ES-I3 (cell line): ENCODE results near the gene FOXO1.

Experiments
- H3K36me3 ChIP-seq: 2 replicates; pipeline ENCODE4 v1.6.1; 2013; ENCODE audit warnings: mild to moderate bottlenecking, low read length, control low read depth, moderate library complexity; ENCODE audit not compliant: insufficient read depth
- H3K4me1 ChIP-seq: 2 replicates; pipeline ENCODE4 v1.6.1; 2013; ENCODE audit warnings: mild to moderate bottlenecking, control low read depth, low read length; ENCODE audit not compliant: insufficient read depth
- H3K9ac ChIP-seq: 2 replicates; pipeline ENCODE4 v1.6.1; 2013; ENCODE audit warnings: low read depth, mild to moderate bottlenecking, low read length, moderate library complexity
- H3K9me3 ChIP-seq: 2 replicates; pipeline ENCODE4 v1.6.1; 2013; ENCODE audit warnings: mild to moderate bottlenecking, low read length, moderate library complexity; ENCODE audit not compliant: control insufficient read depth, insufficient read depth

Gene FOXO1

DNA sequence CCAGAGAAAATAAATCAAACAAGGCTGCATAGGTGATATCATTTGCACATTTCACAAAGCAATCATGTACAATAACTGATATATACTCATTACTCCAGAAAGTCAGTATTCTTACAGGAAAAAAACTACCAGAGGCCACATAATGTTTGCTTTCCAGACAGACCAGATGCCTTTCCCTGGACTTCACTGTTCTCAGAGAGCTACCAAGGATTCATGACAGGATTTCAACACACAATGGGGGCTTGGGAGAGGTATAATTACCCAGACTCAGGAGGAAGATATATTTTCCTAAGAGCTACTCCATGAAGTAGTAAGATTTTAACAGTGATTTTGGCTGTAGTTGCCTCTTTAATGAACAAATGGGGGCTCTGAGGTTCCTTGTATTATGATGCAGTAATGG, 110.0 kb downstream of the FOXO1 start:
- Histone ChIP-seq H3K36me3 (0 out of 2 replicates have a peak, but pooled peaks cover 4% of the 10 kb centered on the region), H3K9me3 (no peaks in the 10 kb centered on the region), H3K9ac (no peak overlapping the region), H3K4me1 (no peaks in the 10 kb centered on the region)

DNA sequence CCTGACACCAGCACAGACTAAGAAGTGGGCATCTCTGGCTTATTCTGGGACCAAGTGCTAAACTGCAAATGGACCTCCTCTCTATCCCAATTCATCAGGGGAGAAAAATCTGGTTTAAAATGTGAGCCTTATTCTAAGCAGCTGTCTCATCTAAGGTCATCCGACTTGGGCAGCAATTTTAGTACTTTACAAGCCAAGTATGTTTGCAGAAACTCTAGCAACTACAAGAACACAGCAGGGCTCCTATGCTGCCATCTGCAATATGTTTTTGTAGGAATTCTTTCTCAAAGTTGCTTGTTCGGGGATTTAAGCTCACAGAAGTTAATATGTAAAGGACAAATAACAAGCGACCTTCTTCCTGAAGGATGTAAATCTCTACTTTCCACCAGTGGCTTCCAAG, 113.1 kb downstream of the FOXO1 start:
- H3K4me1 ChIP-seq, result no peaks in the 10 kb centered on the region
- H3K9ac ChIP-seq, result no peak overlapping the region
- no peaks in the 10 kb centered on the region for H3K36me3 ChIP-seq
- no peaks in the 10 kb centered on the region for H3K9me3 ChIP-seq

DNA sequence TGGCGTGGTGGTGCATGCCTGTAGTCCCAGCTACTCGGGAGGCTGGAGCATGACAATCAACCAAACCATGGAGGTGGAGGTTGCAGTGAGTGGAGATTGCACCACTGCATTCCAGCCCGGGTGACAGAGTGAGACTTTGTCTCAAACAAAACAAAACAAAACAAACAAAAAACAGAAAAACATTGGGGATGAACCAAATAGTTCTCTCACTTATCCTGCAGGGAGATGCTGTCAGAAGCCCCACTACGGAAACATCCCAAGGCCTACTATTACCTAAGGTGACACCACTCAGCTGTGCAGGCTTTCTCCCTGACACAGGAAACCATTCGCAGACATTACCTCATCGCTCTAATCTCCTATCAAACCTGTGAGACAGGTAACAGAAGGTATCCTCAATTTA, 113.5 kb downstream of the FOXO1 start:
- Histone ChIP-seq H3K4me1 (no peaks in the 10 kb centered on the region), H3K9me3 (no peaks in the 10 kb centered on the region), H3K36me3 (no peaks in the 10 kb centered on the region), H3K9ac (no peak overlapping the region)

DNA sequence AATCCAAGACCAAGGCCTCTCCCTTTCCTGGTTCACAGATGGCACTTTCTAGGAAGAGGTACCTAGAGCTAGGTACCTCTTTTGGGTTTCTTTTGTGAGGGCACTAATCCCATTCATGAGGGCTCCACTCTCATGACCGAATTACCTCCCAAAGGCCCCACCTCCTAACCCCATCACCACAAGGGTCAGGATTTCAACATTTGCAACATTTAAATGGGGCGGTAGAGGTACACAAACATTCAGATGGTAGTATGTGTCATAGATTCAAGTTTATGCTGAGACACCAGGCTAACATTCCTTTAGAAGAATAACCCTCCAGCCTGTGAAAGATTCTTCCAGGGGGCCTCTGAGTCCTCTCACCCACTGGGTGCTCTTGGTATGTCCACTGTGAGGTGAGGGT, 116.3 kb downstream of the FOXO1 start:
- H3K9me3 ChIP-seq, result no peaks in the 10 kb centered on the region
- no peak overlapping the region for H3K9ac ChIP-seq
- H3K4me1 ChIP-seq, result peaks cover 4% of the 10 kb centered on the region; the same call in 1 of the 2 replicates
- H3K36me3 ChIP-seq, result no peaks in the 10 kb centered on the region

DNA sequence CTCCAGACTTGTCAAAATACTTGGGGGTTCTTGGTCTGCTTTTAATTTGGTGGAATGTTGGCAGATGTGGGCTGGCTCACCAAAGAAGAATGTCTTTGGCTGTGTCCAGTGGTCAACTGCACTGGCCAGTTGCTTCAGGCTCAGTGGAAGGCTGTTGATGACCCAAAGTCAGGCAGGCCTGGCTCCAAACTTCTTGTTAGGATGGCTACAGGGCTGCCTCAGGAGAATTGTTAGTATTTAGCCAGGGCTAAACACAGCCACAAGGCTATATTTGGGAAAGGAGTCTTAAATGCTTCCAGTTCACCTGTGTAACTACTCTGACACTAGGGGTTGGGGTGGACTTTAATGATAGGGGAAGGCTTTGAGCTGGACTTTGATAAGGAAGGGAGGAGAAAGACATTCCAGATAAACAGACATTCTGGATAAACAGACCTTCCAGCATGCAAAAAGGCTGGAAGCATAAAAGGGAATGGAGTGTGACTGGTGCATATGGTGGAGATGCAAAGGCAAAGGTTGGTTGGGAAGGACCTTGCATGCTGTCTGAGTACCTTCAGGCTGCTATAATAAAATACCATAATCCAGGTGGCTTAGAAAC, 116.8 kb downstream of the FOXO1 start:
- Histone ChIP-seq H3K9ac (no peak overlapping the region), H3K36me3 (no peaks in the 10 kb centered on the region), H3K4me1 (peaks cover 4% of the 10 kb centered on the region; the same call in 1 of the 2 replicates), H3K9me3 (no peaks in the 10 kb centered on the region)

DNA sequence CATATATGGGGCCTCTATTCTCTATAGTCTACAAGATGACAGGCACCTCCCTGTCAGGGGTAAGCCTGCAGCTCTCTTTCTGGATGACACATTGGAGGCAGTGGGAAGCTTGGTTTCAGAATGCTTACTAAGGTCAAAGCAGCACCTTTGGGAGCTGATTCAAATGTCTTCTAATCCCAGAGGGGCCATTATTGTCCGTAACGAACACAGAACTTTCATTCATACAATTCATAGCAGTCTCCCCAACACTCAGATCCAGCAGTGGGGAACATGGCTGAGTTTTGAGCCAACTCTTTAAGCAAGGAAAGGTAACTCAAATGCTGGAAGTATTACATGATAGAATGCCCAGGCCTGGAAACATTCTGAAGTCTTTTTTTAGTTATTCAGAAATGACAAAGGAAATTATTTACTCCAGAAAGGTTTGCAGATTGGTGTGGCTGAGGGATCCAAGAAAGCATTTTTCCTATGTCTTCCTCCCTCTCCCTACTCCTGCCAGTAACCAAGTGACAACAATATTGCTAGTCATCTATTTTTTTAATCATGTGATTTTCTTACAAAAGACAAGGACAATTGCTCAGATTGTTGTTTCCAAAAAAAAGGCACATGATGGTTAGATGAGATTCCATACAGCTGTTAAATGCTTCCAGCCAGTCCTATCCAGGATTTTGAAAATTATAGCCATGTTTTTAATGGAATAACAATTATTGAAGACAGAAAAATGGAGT, 118.7 kb downstream of the FOXO1 start:
- peaks cover 4% of the 10 kb centered on the region; the same call in 1 of the 2 replicates for H3K4me1 ChIP-seq
- no peaks in the 10 kb centered on the region for H3K36me3 ChIP-seq
- H3K9ac ChIP-seq, result no peak overlapping the region
- H3K9me3 ChIP-seq, result no peaks in the 10 kb centered on the region

DNA sequence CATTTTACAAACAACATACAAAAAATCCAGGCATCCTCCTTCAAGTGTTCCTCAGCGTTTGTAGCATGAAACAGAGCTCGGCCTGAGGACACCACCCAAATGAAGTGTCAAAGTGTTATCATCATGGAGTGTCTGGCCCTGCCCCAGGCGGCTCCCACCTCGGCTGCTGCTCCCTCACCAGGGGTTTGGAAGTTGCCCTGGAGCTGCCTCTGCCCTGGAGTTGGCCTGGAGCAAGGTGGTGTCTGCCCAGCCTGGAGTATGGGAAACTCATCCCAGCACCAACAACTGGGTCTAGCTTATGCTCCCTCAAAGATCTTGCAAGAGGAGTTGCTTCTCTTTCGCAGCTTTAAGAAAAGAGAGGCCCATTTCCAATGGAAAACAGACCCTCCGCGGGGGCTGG, 120.4 kb downstream of the FOXO1 start:
- H3K36me3 ChIP-seq, result no peaks in the 10 kb centered on the region
- no peaks in the 10 kb centered on the region for H3K9me3 ChIP-seq
- no peak overlapping the region for H3K9ac ChIP-seq
- H3K4me1 ChIP-seq, result peaks cover 4% of the 10 kb centered on the region; the same call in 1 of the 2 replicates

DNA sequence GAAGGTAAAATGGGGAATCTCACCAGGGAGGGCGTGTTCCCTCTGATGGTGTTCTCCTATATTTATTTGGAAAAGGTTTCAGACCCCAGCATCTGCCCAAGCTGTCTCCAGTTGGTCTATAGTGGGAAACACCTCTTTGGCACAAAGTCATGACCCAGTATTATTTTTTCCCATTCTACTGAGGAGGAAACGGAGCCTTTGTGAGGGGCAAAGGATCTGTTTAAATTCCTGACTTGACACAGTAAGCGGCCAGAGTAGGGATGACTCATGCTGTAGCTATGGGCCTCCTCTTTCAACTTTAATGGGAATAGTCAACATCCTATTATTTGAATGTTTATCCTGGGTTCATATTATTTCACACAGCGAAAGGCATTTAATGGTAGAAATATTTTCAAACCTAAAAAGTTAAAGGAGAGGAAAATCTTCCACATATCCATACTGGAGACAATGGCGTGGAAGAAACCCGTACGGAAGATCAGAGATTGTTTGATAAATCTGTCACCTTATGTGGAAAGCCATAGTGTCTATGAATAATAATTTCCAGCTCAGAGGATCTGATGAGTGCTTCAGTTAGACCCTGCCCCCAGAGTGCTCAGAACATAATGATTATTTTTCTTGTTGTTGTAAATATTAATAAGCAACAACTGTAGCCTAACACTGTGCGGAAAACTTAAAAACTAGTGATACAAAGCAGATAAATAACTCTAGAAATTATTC, 126.0 kb downstream of the FOXO1 start:
- H3K4me1 ChIP-seq, result peaks cover 17% of the 10 kb centered on the region
- no peaks in the 10 kb centered on the region for H3K36me3 ChIP-seq
- H3K9ac ChIP-seq, result no peak overlapping the region

DNA sequence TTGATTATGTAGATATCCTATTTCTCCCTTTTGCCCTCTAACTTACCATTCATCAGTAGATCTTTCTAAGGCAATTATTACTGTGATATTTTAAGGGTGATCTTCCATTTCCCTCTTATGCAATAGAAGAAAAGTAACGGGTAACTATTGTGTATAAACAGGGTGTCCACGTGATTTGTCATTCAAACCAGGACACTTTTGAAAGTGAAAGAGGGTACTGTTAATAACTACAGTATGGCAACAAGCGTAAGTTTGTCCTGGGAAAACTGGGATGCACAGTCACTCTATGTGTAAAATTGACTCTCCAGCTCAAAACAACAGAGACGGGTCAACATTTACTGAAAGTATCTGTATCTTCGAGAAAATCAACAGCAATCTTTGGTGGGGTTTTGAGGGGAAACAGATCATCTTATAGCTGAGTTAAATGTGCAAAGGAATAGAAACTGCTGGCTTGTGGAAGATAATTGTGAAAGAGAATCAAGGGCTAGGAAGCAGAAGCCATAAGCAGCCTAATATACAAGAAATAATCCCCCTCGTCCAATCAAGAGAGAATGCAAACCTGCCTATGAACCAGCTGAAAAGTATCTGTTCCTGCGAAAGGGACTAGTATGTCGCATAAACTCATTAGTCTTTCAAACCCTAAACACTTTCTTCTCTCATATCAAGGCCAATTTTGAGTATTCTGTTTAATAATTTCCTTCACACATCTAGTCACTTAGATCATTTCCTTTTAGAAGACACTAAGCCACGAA, 126.7 kb downstream of the FOXO1 start:
- Histone ChIP-seq H3K9ac (no peak overlapping the region), H3K4me1 (peaks cover 17% of the 10 kb centered on the region), H3K9me3 (no peaks in the 10 kb centered on the region), H3K36me3 (no peaks in the 10 kb centered on the region)

More for the DNA sequence above, 126.0 kb downstream of the FOXO1 start:
- H3K9me3 ChIP-seq, result no peaks in the 10 kb centered on the region

DNA sequence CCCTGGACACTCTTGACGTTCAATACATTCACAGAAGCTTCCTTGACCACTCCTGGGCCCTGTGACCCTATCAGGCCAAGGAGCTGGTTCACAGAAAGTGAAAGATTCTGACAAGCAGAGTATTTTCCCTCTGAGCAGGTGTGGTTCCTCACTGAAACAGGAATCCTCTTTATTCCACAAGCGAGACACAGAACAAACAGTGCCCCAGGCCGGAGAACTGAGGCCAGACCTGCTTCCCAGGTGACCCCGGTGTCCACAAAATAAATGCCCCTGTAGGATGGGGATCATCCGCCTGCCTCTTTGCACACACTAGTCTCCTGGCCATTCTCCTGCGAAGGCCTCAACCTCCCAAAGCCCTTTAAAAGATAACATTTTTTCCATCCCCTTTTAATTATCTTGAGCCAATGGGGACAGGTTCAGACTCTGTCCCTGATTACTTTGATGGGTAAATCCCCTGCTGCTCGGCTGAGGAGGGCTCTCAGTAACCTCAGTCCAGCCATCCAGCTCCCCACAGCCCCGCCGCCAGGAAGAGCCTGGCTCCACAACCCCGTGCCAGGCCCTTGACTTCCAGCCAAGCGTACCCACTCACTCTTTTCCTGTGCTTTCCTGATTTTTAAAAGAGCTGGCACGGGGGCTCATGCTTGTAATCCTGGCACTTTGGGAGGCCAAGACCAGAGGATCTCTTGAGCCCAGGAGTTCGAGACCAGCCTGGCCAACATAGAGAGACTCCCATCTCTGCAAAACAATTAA, 129.1 kb downstream of the FOXO1 start:
- no peaks in the 10 kb centered on the region for H3K9me3 ChIP-seq
- no peaks in the 10 kb centered on the region for H3K36me3 ChIP-seq
- no peak overlapping the region for H3K9ac ChIP-seq
- H3K4me1 ChIP-seq, result peaks cover 17% of the 10 kb centered on the region

DNA sequence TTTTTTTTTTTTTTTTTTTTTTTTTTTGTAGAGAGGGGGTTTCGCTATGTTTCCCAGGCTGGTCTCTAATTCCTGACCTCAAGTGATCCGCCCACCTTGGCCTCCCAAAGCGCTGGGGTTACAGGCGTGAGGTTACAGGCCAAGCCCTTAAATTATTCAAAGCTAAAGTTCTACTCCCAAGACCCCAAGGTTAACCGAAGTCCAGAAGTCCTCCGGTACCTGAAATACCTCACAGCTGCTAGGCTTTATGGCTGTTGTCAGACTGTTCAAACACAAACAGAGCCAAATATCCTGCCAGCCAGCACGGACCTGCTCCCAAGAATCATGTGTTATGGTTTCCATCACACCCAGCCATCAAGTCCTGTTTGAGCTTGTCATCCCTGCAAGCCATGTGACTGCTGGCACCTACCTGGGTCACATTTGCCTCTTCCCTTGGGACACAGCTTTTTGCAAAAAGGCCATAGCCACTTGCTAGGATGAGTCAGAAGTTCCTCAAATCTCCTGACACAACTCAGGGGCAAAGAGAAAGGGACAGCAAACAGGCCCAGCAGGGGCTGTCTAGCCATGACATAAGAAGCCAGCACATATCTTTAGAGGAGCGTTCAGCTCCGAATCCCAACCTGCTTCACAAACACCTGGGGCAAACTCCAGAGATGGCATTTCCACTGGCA, 129.9 kb downstream of the FOXO1 start:
- Histone ChIP-seq H3K36me3 (no peaks in the 10 kb centered on the region), H3K9ac (no peak overlapping the region), H3K9me3 (no peaks in the 10 kb centered on the region), H3K4me1 (peaks cover 17% of the 10 kb centered on the region)

DNA sequence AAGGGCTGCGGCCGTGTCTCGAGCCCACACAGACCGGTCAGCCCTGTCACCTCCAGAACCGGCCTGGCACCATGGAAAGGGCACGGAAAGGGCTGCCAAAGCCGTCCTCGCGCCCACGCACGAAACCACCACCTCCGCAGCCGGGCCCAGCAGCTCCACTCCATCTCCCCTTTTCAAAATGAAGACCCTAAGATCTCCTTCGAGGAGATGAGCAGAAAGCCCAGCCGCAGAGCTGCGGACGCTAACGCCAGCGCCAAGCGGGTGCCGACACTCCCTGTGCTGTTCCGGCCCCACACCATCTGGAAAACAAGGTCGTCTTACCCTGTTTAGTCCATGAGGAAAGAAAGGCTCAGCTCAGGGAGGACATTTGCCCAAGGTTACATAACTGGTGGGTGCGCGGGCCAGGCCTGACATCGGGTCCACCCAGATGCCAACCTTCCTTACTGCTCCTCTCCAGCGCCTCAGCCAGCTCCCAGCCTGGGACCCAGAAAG, 131.1 kb downstream of the FOXO1 start:
- Histone ChIP-seq H3K9ac (no peak overlapping the region), H3K9me3 (no peaks in the 10 kb centered on the region), H3K36me3 (no peaks in the 10 kb centered on the region), H3K4me1 (peaks cover 17% of the 10 kb centered on the region)

DNA sequence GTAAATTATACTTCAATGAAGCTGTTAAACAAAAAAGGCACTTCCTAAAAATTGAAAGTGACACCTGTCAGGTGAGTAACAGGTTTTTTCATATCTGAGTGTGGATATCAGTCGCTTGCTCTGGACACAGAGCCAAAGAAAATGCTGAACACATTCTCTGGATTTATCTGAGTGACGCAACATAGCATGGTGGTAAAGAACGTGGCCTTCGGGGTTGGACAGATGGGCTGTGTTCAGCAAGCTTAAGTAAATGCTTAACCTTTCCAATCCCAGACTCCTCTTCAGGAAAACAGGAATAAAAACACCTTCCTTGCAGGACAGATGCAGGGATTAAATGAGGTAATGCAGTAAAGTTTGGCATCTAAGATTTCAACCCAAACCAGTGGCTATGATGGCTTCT, 132.0 kb downstream of the FOXO1 start:
- no peaks in the 10 kb centered on the region for H3K36me3 ChIP-seq
- peaks cover 9% of the 10 kb centered on the region for H3K4me1 ChIP-seq
- no peak overlapping the region for H3K9ac ChIP-seq
- no peaks in the 10 kb centered on the region for H3K9me3 ChIP-seq
